Dermis lymphatic vessel endothelial cell (primary cell): Measurements from ENCODE around the gene CD68. TPM values are rescaled to one million over a fixed set of nuclear protein-coding genes. Genes with fewer than 3 reads are reported as not detected.

ENCODE experiments used
- total RNA-seq: library from RNA; depleted of rRNA; stranded (reverse); fragments of >200 nt; gene quantifications from 2 replicates; pipeline ENCODE4 v1.2.1, GENCODE V29; 2014

CD68 gene, protein sequence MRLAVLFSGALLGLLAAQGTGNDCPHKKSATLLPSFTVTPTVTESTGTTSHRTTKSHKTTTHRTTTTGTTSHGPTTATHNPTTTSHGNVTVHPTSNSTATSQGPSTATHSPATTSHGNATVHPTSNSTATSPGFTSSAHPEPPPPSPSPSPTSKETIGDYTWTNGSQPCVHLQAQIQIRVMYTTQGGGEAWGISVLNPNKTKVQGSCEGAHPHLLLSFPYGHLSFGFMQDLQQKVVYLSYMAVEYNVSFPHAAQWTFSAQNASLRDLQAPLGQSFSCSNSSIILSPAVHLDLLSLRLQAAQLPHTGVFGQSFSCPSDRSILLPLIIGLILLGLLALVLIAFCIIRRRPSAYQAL
- total RNA-seq: 0.52 and 0.87 TPM in 2 replicates

DNA sequence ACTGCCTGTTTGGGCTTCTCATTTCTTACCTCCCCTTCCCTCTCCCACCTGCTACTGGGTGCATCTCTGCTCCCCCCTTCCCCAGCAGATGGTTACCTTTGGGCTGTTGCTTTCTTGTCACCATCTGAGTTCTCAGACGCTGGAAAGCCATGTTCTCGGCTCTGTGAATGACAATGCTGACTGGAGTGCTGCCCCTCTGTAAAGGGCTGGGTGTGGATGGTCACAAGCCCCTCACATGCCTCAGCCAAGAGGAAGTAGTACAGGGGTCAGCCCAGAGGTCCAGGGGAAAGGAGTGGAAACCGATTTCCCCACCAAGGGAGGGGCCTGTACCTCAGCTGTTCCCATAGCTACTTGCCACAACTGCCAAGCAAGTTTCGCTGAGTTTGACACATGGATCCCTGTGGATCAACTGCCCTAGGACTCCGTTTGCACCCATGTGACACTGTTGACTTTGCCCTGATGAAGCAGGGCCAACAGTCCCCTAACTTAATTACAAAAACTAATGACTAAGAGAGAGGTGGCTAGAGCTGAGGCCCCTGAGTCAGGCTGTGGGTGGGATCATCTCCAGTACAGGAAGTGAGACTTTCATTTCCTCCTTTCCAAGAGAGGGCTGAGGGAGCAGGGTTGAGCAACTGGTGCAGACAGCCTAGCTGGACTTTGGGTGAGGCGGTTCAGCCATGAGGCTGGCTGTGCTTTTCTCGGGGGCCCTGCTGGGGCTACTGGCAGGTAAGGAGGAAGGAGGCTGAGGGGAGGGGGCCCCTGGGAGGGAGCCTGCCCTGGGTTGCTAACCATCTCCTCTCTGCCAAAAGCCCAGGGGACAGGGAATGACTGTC is at the start of gene CD68:
Gene CD68, plus strand, starts transcription at position 638 of the 833 bp plus-strand sequence. Its CDS starts 40 bp downstream, at position 678.

GRCh38 chr17:7548585-7549400 is 30.6 kb upstream of the CD68 start, which contains the start of gene TNFSF12:
TSS of gene TNFSF12 (plus strand) at chr17:7549058. CDS start at chr17:7549154, 96 bp downstream.

DNA sequence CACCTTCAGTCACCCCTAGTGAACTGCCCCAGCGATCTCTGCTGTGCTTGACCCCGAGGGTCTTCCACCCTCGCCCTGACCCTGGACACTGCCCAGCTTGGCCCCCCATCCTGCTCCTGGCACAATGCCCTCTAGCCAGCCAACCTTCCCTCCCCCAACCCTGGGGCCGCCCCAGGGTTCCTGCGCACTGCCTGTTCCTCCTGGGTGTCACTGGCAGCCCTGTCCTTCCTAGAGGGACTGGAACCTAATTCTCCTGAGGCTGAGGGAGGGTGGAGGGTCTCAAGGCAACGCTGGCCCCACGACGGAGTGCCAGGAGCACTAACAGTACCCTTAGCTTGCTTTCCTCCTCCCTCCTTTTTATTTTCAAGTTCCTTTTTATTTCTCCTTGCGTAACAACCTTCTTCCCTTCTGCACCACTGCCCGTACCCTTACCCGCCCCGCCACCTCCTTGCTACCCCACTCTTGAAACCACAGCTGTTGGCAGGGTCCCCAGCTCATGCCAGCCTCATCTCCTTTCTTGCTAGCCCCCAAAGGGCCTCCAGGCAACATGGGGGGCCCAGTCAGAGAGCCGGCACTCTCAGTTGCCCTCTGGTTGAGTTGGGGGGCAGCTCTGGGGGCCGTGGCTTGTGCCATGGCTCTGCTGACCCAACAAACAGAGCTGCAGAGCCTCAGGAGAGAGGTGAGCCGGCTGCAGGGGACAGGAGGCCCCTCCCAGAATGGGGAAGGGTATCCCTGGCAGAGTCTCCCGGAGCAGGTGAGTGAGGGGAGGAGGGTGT is 20.7 kb upstream of the CD68 start, which contains the start of gene TNFSF13:
Gene TNFSF13, plus strand, starts transcription at position 207 of the 776 bp plus-strand sequence. Its CDS starts 290 bp downstream, at position 497.

GRCh38 chr17:7561589-7562207 is 17.7 kb upstream of the CD68 start, which contains the start of gene SENP3:
TSS of gene SENP3 (plus strand) at chr17:7561919. CDS start at chr17:7563077, 1,158 bp downstream.

GRCh38 chr17:7583253-7584109 is 4.0 kb downstream of the CD68 start, which contains the start of gene MPDU1:
TSS of gene MPDU1 (plus strand) at chr17:7583852. CDS start at chr17:7583863, 11 bp downstream.

DNA sequence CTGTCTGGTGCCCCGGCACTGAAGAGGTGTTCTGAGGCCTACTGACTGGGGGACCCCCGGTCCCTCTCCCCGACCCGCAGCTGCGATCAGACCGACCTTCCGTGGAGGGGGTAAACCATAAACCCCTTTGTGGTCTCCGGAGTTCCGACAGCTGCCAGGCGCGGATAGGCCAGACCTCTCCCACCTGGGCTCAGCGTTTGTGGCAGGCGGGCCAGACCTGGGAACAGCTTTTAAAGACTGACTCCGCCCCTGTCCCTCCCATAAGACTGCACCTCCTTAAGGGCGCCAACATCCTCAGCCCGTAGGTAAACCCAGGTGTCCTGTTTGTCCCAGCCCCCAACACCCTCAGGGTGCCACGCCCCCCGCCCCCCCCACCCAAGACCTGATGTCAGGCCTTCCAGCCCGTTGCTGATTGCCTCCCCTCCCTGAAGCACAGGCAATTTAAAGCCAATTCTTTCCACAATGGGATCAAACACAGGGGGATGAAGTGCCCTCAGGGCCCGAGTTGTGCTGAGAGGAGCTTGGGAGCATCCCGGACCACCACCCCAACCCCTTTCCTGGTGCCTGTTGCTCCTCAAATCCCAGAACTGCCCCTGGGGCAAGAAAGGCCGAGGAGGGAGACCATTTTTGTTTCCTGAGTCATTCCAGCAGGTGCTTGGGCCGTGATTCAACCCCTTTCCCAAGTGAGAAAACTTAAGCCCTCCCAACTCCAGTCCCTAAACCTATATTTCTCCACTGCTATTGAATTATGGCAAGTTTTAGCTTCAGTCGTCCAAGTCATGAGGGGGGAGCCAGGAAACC is 10.7 kb downstream of the CD68 start, which contains the start of gene SOX15:
Gene SOX15, minus strand, starts transcription at position 204 of the 801 bp plus-strand sequence. CDS start 418 bp downstream, outside the sequence.

DNA sequence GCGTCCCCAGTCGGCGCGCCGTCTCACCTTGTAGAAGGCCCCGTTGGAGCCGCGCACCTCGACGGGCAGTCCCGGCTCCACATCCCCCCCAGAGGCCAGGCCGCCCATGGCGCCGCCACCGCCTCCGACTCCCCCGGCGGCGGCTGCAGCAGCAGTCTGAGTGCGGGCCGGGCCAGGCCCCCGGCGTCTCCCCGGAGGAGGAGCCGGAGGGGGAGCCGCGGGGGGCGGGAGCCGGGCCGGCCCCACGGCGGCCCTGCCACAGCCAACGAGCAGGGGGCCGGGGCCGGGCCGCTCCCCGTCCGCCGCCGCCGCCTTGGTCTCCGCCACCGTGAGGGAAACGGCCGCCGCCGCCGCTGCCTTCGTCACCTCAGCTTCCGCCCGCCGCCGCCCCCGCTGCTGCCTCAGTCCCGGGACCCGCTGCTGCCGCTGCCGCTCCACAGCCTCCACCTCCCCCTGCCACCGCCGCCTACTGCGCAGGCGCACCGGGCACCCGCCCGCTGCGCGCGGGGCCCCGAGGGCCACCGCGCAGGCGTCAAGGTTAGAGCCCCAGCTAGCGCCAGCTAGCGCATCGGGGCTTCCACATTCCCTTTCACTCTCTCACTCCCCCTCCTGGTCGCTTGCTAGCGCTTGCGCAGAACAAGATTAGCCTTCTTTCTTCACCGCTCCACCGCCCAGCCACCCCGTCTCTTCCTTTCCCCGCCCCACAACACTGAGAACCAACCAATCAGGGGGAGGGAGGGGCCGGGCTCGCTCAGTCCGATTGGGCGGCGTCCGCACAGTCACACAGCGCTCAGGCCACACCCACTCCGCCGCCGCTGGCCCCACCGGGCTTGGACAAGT is 35.2 kb downstream of the CD68 start, which contains the start of gene FXR2:
Gene FXR2, minus strand, starts transcription at position 473 of the 840 bp plus-strand sequence. Its CDS starts 365 bp downstream, at position 108.

DNA sequence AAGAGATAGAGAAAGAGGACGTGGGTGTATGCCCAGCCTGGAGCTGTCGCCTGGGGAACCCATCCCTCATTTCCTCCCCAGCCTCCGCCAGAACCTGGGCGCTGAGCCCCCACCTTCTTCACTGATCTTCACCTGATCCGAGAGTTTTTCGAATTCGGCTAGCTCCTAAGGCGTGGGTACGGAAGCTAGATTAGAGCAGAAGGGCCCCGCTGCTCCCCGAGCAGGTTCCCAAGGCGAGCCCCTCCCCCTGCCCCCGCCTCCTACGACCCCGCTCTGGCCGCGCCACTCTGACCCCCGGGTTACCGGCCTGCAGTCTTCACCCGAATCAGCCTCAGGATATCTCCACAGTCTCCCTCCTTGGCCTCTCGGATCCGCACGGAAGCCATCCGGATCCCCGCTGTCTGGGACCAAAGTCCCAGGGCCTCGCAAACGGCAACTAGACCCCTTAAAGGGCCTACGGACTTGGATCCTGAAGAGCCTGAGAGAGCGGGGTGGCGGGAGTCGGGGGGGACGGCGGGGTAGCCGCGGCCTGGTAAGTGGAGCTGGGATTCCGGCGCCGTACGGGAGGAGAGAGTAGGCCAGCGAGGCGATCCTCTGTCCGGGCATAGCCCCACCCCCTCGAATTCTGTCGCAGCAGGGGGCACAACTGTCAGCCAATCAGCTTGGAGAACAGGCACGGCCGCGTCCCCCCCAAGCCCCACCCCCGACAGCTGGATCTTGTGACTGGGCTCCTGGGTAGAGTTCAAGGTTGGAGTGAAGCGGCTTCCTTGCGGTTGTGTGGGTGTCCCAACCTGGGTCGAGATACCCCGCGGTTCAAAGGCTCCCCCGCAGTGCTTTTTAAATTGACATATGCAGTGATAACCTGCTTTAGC is 48.0 kb downstream of the CD68 start, which contains the start of gene SAT2:
Gene SAT2, minus strand, starts transcription at position 572 of the 872 bp plus-strand sequence. Its CDS starts 186 bp downstream, at position 386.

DNA sequence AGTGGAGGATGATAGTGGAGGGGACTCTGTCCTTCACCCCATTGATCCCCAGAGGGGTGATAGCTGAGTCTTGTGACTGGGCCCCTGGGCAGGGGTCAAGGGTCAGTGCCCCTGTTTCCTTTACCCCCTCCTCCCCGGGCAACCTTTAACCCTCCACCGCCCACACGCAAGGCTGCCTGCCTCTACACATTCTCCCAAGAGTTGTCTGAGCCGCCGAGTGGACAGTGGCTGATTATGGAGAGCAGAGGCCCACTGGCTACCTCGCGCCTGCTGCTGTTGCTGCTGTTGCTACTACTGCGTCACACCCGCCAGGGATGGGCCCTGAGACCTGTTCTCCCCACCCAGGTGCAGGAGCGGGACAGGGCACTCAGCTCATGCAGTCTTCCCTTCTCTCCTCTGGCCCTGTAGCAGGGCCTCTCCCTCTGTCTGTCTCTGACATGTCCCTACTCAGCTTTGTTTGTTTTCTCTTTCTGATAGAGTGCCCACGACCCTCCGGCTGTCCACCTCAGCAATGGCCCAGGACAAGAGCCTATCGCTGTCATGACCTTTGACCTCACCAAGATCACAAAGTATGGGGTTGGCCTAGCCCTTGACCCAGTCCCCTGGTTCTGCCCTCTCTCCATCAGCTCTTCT is 50.6 kb downstream of the CD68 start, which contains the start of gene SHBG:
Gene SHBG, plus strand, starts transcription at position 197 of the 633 bp plus-strand sequence. Its CDS starts 38 bp downstream, at position 235.

Other genes starting within 250 kb of the CD68 start
- gene ACAP1, start 243.1 kb upstream of the CD68 start, total RNA-seq: 0.43 TPM in 1 of 2 replicates, not detected in the other
- 2.1 and 2.8 TPM in 2 replicates for gene KCTD11, start 227.5 kb upstream of the CD68 start, total RNA-seq
- gene TMEM95, start 224.5 kb upstream of the CD68 start, total RNA-seq: not detected in 2 replicates
- 1.3 and 2.3 TPM in 2 replicates for gene TNK1, start 198.5 kb upstream of the CD68 start, total RNA-seq
- gene PLSCR3, start 185.1 kb upstream of the CD68 start, total RNA-seq: 15.1 and 15.6 TPM in 2 replicates
- gene TMEM256, start 175.5 kb upstream of the CD68 start, total RNA-seq: 144 and 158 TPM in 2 replicates
- 1.2 and 1.3 TPM in 2 replicates for gene NLGN2, start 171.8 kb upstream of the CD68 start, total RNA-seq
- not detected in 2 replicates for gene SPEM1, start 159.3 kb upstream of the CD68 start, total RNA-seq
- gene SPEM2, start 154.0 kb upstream of the CD68 start, total RNA-seq: not detected in 2 replicates
- gene SPEM3, start 150.8 kb upstream of the CD68 start, total RNA-seq: not detected in 2 replicates
- 7.6 and 9.8 TPM in 2 replicates for gene TMEM102, start 144.2 kb upstream of the CD68 start, total RNA-seq
- 0.17 and 0.22 TPM in 2 replicates for gene FGF11, start 140.1 kb upstream of the CD68 start, total RNA-seq
- 9.9 and 12.0 TPM in 2 replicates for gene CHRNB1, start 134.6 kb upstream of the CD68 start, total RNA-seq
- gene ZBTB4, start 100.0 kb upstream of the CD68 start, total RNA-seq: 8.9 and 9.1 TPM in 2 replicates
- gene SLC35G6, start 98.2 kb upstream of the CD68 start, total RNA-seq: not detected in 2 replicates
- 68.2 and 79.4 TPM in 2 replicates for gene POLR2A, start 95.3 kb upstream of the CD68 start, total RNA-seq
- 6.3 and 9.1 TPM in 2 replicates for gene TNFSF12, start 30.6 kb upstream of the CD68 start, total RNA-seq
- gene TNFSF13, start 20.9 kb upstream of the CD68 start, total RNA-seq: 0.22 and 0.34 TPM in 2 replicates
- gene SENP3, start 17.7 kb upstream of the CD68 start, total RNA-seq: 58.6 and 71.4 TPM in 2 replicates
- gene MPDU1, start 4.2 kb downstream of the CD68 start, total RNA-seq: 63.9 and 69.2 TPM in 2 replicates
- under 0.01 and 0.11 TPM in 2 replicates for gene SOX15, start 10.5 kb downstream of the CD68 start, total RNA-seq
- gene FXR2, start 35.3 kb downstream of the CD68 start, total RNA-seq: 30.0 and 33.2 TPM in 2 replicates
- gene SAT2, start 48.2 kb downstream of the CD68 start, total RNA-seq: 37.1 and 38.2 TPM in 2 replicates
- gene SHBG, start 50.5 kb downstream of the CD68 start, total RNA-seq: 0.11 and 0.26 TPM in 2 replicates
- gene ATP1B2, start 71.3 kb downstream of the CD68 start, total RNA-seq: not detected in 2 replicates
- gene TP53, start 107.9 kb downstream of the CD68 start, total RNA-seq: 26.0 and 36.7 TPM in 2 replicates
- 4.6 and 4.7 TPM in 2 replicates for gene WRAP53, start 108.8 kb downstream of the CD68 start, total RNA-seq
- gene EFNB3, start 125.6 kb downstream of the CD68 start, total RNA-seq: 0.33 and 0.52 TPM in 2 replicates
- under 0.01 and 0.43 TPM in 2 replicates for gene DNAH2, start 138.1 kb downstream of the CD68 start, total RNA-seq